Stimulated activated CD4-positive, alpha-beta T cell treated with anti-CD3 and anti-CD28 coated beads, Interleukin-2, amount 100 ng/mL, for 24 hours (primary cell): ENCODE measurements around the gene CHDH.

Source experiments
- DNase-seq, 2 donors: peaks; one replicate each; pipeline ENCODE4 v3.0.0-alpha.2; 2020

Gene CHDH, protein sequence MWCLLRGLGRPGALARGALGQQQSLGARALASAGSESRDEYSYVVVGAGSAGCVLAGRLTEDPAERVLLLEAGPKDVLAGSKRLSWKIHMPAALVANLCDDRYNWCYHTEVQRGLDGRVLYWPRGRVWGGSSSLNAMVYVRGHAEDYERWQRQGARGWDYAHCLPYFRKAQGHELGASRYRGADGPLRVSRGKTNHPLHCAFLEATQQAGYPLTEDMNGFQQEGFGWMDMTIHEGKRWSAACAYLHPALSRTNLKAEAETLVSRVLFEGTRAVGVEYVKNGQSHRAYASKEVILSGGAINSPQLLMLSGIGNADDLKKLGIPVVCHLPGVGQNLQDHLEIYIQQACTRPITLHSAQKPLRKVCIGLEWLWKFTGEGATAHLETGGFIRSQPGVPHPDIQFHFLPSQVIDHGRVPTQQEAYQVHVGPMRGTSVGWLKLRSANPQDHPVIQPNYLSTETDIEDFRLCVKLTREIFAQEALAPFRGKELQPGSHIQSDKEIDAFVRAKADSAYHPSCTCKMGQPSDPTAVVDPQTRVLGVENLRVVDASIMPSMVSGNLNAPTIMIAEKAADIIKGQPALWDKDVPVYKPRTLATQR

DNA sequence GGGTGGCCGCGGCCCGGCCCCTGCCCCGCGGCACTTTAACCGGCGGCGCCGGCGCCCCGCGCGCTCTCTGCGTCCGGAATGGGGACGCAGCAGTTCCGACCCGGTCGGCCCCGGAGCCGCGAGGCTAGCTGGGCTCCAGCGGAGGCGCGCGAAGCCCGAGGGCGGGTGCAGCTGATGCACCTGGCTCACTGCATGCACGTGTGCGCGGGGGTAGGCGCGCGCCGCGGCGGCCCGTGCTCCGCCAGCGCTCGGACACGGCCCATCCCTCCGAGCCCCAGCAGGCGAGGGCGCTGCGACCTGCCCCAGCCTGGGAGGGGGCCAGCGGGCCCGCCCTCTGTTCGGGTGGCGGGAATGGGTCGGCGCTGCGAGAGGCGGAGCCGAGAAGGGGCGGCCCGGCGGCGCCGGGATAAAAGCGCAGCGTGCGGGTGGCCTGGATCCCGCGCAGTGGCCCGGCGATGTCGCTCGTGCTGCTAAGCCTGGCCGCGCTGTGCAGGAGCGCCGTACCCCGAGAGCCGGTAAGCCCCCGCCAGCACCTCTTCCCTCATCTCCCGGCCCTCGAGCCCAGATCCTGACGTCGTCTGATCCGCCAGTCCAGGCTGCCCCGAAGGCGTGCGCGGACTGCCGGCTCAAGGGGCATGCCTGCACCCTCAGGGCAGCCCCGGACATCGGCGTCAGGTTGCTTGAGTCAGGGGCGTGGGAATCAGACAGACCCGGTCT is at the start of gene CHDH, which contains the start of gene IL17RB:
TSS of gene CHDH (minus strand) at position 286 of the 717 bp plus-strand sequence. CDS start 22,411 bp downstream, outside the sequence.
TSS of gene IL17RB (plus strand) at position 435 of the 717 bp plus-strand sequence. CDS start at position 456, 21 bp downstream.
- peak in 1 of 2 donors; percentile 44 for DNase-seq

DNA sequence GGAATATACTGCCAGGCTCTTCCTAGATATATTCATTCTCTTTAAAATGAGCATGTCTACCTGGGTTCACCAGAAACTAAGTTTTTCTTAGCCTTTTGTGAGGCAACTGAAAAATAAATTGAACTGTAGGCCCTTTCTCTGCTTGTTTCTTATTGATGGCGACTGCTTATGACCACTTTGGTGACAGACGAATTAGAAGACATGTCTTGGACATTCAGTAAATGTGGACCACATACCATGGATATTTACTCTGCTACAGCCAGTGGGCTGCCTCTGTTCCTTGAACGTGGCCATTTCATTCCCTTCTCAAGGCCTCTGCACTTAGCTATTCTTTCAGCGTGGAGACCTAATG is 46.0 kb upstream of the CHDH start:
- no peak for DNase-seq

DNA sequence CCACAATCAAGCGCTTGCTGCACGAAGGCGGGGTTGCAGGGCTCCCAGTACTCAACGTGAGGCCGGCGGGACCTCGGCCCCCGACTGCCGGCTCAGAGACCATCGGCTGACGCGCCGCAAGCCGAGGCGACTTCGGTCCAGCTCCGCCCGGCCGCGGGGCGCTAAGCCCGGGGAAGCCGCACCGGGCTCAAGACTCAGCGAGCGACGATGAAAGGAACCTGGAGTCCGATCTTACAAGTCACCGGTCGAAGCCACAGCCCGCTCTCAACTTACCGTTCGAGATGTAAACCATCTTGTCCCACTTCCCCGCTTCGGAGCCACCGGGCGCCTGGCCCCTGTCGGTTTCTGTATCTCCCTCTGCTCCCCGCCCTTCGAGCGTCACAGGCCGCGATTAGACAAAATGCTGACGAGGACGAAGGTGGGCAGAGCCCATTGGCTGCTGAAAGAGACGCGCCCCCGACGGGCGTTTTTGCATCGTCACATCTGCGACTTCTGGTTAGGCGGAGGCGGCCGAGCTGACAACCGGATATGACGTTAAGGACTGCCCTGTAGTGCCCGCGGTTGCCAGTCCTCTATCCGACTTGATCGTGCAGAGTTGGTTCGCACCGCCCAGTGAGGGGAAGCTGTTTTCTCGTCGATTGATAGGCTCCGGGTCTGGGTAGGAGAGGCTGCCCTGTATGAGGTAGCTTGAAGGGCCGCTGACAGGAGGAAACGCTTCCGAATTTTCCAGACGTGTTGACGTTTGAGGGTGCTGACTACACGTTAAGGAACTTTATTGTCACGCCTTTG is 45.5 kb upstream of the CHDH start, which contains the start of gene SELENOK:
TSS of gene SELENOK (minus strand) at position 363 of the 789 bp plus-strand sequence.
- peak; percentile 94 to 96 for DNase-seq

DNA sequence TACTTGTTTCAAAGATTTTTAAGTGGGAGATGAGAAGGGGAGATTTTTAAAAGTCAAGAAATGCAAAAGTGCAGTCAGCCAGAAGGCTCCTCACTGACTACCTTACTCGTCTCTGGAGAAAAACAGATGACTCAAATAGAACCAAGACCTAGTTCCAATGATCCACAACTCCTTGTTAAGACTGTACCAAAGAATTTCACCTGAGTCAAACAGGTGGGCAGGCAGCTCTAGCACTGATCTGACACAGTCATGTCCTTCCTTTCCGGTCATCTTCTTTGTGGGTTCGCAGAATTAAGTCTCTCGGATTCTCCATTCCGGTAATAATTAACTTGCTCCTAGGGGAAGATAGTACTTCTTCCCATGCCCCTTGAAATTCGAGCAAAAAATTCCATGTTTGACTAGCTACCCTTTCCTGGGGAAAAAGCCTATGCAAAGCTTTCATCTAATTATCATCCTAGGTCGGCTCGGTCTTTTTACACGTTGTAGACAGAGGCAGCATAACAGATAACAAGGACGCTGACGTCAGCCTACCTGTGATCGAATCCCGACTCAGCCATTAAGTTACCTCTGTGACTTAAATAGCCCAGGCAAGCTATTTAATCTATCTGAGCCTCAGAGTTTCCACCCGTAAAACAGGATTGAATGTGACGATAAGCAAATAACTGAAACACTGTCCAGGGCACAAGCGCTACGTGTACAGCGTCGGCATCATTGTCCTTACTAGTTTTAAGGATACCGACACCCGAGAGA is 44.7 kb upstream of the CHDH start:
- DNase-seq, result peak; percentile 42 to 46

DNA sequence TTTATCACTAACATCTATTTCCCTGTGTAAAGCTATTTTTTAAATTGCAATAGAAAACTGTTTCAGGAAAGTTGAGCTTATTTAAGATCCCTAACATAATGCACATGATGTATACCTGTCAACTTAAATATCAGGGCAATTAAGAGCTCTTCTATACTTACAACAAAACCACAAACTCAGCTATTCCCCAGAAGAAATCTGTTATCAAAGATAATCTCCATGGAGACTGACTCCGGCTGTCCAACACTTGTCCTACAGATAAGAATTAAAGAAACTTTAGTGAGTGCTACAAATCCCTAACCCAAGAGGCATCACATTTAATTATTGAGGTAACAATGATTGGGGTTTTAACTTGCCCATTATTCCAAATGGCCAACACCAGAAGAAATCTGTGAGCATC is 42.0 kb upstream of the CHDH start:
- no peak for DNase-seq

DNA sequence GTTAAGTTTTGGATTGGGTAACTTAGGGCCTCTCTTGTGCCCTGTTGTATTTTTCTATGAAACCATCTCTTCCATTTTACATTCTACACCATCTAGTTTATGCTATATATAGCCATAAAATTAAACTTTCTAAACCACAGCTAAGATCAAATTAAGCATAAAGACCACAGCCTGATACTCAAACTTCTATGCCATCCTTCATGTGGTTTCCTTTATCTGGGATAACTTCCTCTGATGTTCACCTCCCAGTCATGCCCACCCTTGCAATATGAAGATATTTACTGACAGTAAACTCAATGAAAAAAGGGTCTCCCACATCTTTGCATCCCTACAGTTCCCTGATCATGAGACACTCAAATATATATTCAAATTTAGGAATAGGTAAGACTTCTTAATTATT is 41.2 kb upstream of the CHDH start:
- no peak for DNase-seq

DNA sequence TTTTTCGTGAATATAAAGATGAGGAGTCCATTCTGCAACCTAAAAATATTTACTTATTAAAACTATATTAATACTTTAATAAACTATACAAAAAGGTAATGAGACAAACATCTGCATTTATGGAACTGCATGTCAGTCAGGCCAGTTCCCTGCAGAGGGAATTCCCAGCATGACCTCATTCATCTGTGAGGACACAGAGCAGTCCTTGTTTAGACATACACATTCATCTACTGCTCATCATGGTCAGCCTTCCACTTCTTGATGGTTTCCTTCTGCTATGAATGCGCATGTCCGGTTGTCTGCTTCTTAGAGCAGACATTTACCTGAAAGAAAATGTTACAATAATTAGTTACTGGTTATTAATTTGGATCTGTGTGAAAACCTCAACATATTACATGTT is 39.0 kb upstream of the CHDH start:
- no peak for DNase-seq

DNA sequence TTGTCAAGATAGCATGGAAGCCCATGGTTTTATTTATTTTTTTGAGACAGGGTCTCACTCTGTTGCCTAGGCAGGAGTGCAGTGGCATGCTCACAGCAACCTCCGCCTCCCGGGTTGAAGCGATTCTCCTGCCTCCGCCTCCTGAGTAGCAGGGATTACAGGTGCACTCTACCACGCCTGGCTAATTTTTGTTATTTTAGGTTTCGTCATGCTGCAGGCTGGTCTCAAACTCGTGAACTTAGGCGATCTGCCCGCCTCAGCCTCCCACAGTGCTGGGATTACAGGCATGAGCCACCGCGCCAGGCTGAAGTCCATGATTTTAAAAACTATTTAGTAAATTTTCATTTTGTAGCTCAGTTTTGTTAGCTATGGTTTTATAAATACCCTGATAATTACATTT is 38.4 kb upstream of the CHDH start:
- DNase-seq, result no peak

DNA sequence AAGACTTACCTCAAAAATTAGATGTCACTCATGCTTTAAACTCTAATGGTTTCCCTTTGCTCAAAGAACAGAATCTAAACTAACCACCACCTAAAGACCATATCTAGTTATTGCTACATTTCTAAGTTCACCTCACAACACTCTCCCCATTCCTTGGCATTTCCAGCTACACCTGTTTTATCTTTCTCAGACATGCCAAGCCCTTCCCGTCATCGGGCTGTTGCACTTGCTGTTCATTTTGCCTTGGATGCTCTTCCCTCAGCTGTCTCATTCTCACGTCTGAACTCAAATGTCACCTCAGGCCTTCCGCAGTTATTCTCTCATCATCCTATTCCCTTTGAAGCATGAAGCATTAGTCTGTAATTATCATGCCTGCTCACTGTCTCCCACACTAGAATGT is 36.8 kb upstream of the CHDH start:
- DNase-seq, result no peak

DNA sequence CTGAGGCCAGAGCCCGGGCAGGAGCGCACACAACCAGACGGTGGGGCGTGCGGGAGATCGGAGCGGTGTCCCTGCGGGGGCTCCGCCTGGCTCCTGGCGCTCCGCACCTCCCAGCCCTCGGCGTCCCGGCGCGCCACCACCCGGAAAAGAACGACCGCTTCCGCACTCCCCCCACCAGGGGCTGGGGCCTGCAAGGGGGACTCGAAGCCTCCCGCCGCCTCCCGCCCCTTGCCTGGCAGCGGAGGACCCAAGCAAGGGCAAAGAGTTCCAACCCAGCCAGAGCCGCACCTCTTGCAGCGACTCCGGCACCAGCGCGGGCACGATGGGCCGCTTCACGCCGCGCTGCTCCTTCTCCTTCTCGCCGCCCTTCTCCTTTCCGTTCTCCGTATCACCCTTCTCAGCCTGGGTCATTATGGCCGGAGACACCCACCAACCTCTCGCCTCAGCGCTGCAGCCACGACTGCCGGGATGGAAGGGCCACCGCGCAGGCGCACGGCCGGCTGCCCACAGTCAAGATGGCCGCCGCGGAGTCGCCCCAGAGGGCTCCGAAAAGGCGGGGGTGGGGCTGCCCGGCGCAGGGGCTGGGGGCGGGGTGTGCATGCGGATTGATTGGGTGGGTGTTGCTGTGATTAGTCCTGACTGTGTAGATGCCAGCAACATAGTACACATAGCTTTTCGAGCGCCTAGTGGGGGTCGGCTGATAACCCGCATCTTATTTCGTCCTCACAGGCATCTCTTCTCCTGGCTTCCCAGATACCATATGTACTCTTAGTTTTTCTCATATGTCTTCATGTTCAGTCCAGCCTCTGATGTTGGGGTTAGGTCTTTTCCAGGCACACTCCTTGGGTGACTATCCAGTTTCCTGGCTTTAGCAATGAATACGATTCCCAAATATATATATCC is 35.7 kb upstream of the CHDH start, which contains the start of gene ACTR8:
TSS of gene ACTR8 (minus strand) at position 462 of the 903 bp plus-strand sequence. CDS start at position 411, 51 bp downstream.
- DNase-seq, result peak; percentile 87 to 88

DNA sequence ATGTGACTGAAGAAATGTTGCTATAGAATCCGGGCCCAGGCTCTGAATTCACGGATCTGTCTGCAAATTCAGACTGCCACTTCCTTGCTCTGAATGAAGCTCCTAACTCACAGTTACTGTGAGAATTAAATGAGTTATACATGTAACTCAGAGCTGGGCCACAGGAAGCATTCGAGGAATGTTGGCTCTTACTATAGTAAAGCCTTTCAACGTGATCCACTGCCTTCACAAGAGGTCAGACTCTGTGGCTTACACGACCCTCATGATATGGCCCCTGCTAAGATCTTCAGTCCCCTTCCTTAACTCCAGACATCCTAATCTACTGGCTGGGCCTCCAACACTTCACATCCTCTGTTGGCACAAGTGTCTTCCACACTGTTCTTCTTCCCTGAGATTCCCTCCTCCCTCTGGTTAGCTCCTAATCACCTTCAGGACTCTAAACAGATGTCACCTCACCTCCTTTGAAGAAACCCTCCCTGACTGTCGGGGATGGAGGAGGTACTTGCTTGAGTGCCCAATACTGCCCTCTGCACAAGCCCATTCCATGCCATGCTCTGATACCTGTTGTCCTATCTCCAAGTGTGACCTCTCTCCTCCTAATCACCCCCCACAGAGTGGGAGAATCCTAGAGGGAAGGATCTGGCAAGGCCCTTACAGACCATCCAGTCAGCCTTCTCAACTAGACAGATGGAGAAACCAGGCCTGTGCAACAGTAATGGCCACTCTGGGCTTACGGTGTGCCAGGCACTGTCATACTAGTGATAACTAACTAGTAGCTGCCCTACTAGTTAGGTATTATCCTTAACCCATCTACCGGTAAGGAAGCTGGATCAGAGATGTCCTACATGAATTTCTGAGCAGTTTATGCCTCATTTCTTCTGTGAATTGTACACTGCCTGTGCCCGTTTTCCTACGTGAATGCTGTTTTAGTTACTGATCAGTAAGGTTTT is 34.5 kb upstream of the CHDH start:
- DNase-seq, result no peak

DNA sequence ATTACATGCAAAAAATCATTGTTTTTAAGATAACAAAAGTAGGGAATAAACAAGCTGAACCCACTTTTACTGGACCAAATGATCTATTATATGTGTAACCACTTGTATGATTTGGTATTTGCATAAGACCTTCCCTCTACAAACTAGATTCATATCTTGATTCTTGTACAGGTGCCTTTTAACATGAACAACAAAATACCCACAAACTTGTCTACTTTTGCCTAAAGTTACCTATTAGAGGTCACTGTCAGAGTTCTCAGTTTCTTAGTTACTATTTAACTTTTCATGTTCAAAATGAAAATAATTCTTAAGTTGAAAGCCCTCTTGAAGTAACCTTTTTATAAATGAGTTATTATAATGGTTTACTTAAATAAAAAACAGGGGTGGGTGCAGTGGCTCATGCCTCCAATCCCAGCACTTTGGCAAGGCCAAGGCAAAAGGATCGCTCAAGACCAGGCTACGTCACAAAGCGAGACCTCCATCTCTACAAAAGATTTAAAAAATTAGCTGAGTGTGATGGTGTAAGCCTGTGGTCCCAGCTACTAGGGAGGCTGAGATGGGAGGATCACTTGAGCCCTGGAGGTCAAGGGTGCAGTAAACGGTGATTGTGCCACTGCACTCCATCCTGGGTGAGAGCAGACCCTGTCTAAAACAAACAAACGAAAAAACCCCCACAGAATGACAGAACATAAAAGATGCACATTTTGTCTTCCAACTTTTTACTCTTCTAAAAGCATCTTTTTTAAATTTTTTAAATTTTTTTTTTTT is 19.7 kb upstream of the CHDH start:
- no peak for DNase-seq

DNA sequence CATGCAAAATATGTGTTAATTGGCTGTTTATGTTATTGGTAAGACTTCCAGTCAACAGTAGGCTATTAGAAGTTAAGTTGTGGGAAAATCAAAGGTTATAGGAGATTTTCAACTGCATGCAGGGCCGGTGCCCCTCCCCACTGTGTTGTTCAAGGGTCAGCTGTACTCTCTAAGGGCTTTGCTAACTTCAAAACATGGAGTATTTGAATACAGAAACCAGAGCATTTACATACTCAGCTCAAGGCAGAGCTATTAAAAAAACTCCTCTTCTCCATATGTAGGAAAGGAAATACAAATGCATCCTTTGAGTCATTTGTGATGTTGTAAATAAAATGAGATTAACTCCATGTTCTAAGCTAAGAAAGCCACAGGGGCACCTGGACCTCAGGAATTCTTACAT is 16.9 kb upstream of the CHDH start:
- DNase-seq, result no peak

DNA sequence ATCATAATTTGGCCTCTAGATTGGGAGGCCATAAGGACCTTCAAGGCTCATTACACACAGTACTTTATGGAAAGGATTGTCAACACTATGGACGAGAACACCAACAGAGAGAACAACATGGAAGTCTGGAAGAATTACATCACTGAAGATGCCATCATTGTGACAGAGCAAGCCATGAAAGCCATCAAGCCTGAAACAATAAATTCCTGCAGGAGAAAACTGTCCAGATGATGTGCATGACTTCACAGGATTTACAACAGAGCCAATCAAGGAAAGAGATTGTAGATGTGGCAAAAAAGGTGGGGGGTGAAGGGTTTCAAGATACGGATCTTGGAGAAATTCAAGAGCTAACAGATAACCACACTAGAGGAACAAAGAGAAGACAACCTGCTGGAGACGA is 16.0 kb upstream of the CHDH start:
- no peak for DNase-seq

DNA sequence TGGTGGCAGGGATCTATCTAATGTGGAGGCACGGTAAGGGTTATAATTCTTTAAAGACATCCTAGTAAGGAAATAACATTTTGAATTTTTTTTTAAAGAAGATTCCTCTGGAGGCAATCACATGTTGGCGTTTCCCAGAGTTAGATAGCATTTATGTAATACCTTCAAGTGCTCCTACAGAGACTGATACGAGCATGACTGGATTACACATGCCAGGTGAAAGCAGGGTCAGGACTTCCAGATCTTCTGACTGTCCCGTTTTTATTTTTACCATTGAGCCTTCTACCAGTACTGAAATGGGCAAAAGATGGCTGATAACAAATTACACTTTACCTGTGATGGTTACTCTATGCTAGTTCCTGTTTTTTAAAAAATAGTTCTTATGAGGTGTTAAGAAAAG is 14.0 kb upstream of the CHDH start:
- no peak for DNase-seq

DNA sequence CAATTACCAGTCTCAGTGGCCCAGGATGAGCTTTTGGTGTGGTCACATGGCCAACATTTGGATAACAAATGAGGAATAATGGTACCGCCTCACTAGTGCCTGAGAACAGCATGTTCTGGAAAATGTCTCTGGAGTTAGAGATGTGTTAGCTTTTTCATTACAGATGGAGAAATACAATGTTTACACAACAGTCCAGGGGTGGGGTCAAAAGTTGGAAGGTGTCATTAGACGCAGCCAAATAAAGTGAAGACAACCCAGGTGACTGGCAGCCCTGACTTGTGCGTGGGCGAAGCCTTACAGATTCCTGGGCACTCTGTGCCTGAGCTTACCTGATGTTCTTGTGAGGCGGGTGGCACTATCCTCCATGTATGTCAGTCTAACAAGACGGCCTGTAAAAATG is 13.0 kb upstream of the CHDH start:
- DNase-seq, result no peak

DNA sequence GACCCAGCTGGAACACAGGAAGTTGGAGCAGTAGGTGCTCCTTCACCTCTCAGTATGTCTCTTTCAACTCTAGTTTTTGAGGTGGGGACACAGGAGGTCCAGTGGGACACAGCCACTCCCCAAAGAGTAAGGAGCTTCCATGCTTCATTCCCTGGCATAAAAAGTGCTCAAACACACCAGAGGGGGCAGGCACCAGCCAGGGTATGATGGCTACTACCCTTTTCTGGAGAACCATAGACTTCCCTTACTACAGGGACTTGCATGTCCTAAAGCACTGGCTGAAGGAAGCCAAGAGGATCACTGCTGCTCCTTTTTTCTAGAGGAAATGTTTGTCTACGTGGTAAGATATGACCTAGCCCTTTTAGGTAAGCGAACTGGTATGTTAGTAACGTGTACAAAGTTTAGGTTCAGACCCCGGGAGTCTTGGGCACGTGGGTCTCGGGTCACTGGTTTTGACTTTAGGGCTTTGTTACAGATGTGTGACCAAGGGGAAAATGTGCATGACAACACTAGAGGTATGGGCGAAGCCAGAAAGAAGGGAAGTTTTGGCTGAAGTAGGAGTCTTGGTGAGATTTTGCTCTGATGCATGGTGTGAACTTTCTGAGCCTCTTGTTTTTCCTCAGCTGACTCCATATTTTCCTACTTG is 12.0 kb upstream of the CHDH start:
- DNase-seq, result no peak

DNA sequence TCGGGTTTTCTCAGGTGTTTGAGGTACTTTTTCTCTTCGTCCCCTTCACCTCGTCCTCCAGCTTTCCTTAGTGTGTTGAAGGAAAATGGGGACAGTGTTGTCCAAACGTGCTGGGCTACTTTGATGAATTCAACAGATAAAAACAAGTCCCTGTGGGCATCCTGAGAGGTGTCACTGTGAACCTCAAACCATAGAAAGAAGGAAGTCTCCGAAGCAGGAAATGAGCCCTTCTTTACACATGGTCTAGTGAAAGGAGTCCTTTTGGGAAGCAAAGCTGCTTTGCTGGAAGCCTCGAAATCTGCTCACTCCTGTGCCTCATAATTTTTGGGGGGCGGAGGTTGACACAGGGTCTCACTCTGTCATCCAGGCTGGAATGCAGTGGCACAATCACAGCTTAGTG is 10.7 kb upstream of the CHDH start:
- DNase-seq, result no peak
